GM19328 (cell line): ENCODE data around the gene TMEM205.
"Not testable (repeated sequence)": the region's sequence is repeated elsewhere in the genome, so short reads cannot be mapped to it uniquely, and the experiment has no call there.

Experiments used
- ATAC-seq: cut with Tn5 transposase; IDR thresholded peaks from one replicate; pipeline ENCODE4 v1.9.1; 2021; ENCODE audit warnings: mild to moderate bottlenecking, moderate library complexity; ENCODE audit not compliant: unreplicated experiment

TMEM205 gene

DNA sequence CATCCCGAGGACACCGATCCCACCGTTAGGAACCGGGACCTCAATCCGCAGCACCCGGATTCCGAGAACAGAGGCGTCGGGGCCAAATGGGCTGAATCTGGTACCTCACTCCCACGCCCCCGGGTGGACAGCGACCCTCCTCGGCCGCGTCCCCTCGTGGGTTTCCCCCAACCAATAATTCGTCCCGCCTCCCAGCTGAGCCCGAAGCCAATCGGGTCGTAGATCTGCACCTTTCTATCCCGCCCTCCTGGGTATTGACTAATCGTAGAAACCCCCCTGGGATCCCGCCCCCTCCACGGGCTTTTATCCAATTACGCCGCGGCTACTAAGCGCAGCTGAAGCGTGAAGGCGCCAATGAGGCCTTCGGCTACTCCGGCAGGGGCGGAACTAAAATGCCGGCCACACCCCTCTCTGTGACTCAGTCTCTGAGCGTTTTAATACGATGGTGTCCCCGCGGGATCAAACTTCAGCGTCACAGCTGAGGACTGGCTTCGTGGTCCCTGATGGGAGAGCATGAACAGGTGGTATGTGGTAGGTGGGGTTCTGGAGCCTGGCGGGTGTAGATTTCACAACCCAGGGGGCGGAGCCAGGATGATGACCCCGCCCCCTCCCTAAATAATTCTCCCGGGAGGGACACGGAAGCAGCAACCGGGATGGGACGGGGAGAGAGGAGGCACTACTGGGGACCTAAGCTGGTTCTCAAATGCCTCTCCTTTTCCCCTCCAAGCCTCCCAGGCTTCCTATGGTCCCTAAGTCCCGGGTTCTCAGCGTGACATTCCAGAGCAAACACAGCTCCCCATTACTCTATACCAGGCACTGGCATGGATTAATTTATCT lies at the start of gene TMEM205, which contains the start of gene CCDC159:
TSS of gene TMEM205 (minus strand) at position 165 of the 837 bp plus-strand sequence. CDS start 649 bp downstream, outside the sequence.
TSS of gene CCDC159 (plus strand) at position 416 of the 837 bp plus-strand sequence. CDS start at position 504, 88 bp downstream.
- peak; percentile 91 for ATAC-seq

GRCh38 chr19:11390933-11391680 lies 45.0 kb upstream of the TMEM205 start:
- no peak for ATAC-seq

DNA sequence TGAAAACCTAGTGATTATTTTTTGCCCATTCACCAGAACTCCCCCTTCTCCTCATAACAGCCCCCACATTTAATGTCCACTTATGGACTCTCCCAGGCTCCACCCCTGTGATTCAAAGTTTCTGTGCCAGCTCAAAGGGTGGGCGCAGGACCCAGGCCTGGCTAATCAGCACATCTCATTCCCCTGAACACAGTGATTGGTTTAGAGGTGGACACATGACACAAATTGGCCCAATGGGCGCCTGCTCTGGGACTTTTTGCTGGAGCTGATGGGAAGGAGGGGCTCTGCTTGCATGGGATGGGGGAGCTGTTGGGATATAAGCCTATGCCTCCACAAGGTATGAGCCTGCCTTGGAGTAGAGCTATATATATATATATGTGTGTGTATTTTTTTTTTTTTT lies 44.3 kb upstream of the TMEM205 start:
- ATAC-seq = no peak

GRCh38 chr19:11387162-11388034 lies 41.3 kb upstream of the TMEM205 start:
- ATAC-seq = no peak

DNA sequence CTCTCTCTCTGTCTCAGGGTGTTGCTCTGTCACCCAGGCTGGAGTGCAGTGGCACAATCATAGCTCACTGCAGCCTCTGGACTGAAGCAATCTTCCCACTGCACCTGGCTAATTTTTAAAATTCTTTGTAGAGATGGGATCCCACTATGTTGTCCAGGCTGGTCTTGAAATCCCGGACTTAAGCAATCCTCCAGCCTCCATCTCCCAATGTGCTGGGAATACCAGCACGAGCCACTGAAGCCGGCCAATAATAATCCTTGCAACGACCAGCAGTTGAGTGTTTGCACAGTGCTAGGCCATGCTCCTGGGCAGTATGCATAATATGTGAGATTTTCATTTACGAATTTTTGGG lies 38.7 kb upstream of the TMEM205 start:
- no peak for ATAC-seq

DNA sequence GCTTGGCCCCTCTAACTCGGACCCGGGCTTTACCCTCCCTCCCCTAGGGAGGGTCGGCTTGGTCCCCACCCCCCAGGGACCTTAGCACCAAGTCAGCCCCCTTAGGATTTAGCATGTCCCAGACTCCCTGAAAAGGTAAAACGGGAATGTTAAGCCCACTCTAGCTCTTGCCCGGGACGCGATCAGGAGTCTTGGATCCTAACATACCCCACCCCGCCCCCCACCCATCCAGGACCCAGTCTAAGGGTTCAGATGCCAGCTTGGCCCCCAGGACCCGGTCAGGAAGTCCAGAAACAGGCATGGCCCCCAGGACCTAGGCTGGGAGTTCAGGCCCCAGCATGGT lies 37.6 kb upstream of the TMEM205 start:
- no peak for ATAC-seq

DNA sequence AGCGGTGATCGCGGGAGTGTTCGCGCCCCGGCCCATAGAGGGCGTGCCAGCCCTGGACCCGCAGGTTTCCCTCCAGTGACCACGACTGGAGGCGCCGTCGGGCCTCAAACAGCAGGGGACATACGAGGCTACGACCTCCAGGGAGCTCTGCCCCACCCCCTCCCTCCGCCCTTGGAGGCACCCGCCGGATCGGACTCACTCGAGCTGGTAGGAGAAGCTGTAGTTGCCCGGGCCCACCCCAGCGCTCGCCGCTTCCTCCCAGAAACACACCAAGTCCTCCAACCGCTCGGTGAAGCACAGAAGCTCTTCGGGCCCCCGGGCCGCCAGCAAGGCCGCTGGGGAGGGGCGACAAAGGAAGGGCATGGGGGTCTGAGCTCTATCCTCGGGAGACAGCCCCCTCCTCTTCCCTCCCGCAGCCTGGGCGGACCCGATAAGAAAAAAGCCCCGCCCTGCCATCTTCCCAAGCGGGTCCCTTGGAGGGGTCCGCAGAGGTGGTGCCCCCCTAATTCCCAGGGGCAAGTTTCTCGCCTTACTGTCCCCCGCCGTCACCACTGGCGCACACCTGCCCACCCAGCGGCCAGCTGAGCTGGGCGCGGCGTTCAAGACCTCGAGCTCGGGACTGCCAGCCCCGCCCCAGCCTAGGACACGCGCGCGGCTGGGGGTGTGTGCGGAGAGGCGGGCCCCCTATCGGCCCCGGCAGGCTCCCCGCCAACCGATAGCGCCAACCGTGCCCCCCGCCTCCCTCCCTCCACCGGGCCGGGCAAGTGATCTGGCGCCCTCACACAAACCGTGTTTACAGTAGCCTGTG lies 37.0 kb upstream of the TMEM205 start:
- ATAC-seq = no peak

DNA sequence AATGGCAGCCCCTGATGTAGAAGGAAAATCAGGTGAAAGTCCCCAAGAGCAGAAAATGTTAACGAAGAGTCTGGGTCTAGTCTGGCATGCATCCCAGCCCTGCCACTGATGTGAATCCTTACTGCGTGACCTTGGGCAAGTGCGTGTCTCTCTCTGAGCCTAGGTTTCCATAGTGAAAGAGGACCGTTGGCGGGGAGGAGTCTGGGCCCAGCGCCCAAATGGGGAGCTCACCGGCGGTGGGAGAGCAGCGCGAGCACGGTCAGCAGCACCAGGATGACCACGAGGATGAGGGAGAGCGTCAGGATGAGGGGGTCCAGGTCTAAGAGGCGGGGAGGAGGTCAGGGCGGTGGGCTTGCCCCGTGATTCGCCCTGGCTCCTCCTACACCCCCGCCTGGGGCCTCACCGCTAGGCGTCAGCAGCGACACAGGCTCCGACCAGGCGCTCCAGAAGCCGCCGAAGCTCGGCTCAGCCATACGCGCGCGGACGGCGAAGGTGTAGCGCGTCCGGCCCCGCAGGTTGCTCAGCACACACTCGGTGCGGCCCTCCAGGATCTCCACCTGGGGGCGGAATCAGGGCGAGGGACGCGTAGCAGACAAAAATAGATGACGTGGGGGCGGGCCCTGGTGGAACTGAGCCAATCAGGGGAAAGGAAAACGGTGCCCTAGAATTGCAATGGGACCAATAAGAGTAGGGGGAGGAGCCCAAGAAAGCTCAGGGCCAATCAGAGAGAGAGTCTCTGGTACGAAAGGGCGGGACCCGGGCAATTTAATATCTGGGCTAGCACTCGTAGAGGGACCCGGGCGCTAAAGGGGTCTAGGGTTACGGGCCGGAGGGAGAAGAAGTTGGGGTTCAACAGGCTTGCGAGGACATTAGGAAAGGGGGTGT lies 34.8 kb upstream of the TMEM205 start:
- peak; percentile 73 for ATAC-seq

- no peak for ATAC-seq
These were observed 33.8 kb upstream of the TMEM205 start for GRCh38 chr19:11379857-11380350.

DNA sequence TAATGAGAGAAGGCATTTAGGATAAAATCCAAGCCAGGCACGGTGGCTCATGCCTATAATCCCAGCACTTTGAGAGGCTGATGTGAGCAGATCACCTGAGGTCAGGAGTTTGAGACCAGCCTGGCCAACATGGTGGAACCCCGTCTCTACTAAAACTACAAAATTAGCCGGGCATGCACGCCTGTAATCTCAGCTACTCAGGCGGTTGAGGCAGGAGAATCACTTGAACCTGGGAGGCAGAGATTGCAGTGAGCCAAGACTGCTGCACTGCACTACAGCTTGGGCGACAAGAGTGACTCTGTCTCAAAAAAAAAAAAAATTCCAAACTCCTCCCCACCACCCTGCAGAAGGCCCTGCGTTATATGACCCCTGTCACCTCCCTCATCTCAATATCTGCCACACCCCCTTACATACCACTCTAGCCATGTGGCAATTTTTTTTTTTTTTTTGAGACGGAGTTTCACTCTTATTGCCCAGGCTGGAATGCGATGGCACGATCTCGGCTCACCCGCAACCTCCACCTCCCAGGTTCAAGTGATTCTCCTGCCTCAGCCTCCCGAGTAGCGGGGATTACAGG lies 33.3 kb upstream of the TMEM205 start:
- ATAC-seq = not testable (repeated sequence)

- no peak for ATAC-seq
These were observed 32.5 kb upstream of the TMEM205 start for GRCh38 chr19:11378319-11379189.

- no peak for ATAC-seq
These were observed 31.7 kb upstream of the TMEM205 start for GRCh38 chr19:11377756-11378155.

- ATAC-seq = no peak
These were observed 31.2 kb upstream of the TMEM205 start for GRCh38 chr19:11377237-11377636.

- ATAC-seq = no peak
These were observed 29.3 kb upstream of the TMEM205 start for GRCh38 chr19:11375143-11375948.

DNA sequence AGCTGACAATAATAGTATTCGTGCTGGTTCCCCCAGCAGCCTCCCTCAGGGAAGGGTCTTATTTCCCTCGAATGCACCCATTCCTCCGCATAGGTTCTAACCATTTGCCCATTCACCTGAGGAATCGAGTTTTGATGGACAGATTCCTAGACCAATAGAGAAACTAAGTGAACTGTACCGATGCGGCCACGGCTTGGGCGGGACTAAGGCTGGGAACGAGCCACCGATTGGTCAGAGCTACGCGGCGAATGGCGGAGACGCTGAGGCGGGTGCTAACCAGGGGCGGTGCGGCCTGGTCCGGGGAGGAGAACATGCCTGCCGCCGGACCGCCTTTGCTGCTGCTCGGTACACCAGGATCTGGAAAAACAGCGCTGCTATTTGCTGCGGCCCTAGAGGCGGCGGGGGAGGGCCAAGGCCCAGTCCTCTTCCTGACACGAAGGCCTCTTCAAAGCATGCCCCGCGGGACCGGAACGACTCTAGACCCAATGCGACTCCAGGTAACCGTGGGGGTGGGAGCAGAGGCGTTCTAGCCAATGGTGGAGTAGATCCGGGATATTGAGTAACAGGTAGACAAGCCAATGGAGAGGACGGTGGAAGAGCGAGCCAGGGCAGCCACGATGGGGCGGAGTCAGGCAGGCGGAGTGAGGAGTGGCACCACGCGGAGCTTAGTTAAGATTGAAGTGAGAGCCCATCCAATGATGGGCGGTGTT lies 28.5 kb upstream of the TMEM205 start, which contains the start of gene SWSAP1:
TSS of gene SWSAP1 (plus strand) at position 234 of the 710 bp plus-strand sequence. CDS start at position 249, 15 bp downstream.
- ATAC-seq = peak; percentile 82

- ATAC-seq = no peak
These were observed 27.9 kb upstream of the TMEM205 start for GRCh38 chr19:11373885-11374432.
